Hippocampal formation (tissue), 2 donors: Measurements from ENCODE around the gene RIMBP2.

Experiments
- DNase-seq, 2 donors: peaks; one replicate each; lab custom pipeline; 2025; lab: John Stamatoyannopoulos, UW

Gene RIMBP2

DNA sequence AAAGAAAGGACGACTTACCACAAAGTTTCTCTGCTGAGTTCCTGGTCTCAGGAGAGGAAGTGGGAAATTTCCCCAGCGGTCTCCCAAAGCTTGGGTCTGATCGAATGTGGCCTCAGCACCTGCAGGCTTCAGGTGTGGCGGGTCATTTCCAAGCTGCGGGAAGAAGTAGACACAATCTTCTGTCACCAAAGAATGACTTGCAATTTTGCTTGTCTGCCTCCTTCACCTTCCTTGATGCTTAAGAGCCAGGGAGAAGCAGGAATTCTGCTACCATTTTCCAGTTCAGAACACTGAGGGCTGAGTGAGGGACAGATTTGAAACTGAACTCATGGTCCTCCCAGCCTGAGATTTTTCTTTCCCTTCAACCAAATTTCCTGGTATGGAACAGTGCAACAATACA is 87.8 kb downstream of the RIMBP2 start:
- DNase-seq, result no peak

DNA sequence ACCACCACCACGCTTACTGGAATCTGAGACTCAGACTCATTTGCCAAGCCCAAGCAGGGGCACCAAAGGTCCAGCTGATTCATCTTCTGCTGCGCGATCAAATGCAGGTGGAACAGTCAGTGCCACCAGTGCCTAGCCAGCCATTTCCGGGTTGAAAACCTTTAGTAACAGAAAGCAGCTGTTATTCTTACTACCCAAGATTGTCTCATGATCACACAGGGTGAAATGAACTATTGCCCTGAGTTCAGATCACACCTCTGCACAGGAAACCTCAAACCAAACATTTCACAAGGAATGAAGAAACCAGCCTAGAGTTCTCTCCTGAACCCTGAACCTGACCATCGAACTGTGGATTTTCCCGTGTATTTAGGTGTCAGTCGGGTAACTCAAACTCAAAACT is 88.9 kb downstream of the RIMBP2 start:
- no peak for DNase-seq

DNA sequence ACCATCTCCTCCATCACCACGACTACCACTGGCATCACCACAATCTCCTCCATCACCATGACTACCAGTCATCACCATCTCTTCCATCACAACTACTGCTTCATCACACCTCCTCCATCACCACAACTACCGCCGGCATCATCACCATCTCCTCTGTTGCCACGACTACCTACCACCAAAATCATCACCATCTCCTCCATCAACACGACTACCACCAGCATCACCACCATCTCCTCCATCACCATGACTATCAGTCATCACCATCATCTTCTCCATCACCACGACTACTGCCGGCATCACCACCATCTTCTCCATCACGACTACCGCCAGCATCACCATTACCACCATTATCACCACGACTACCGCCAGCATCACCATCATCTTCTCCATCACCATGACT is 89.5 kb downstream of the RIMBP2 start:
- DNase-seq, result no peak

DNA sequence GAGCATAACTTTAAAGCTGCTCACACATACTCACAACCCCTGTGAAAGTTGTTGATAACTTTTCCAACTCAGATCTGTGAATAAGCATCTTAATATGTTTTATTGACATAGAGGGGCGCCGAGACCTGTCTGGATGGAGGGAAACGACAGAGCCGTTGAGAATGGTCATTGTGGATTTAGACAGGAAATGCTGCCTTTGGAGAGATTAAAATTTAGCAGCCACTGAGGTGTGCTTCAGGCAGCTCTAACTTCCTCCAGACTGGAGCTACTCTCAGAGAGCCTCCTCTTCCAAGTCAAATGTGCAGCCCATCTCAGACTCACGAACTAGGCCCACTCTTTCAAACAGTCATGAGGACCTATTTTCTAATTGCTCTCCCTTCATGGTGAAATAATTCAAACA is 90.9 kb downstream of the RIMBP2 start:
- DNase-seq, result no peak

DNA sequence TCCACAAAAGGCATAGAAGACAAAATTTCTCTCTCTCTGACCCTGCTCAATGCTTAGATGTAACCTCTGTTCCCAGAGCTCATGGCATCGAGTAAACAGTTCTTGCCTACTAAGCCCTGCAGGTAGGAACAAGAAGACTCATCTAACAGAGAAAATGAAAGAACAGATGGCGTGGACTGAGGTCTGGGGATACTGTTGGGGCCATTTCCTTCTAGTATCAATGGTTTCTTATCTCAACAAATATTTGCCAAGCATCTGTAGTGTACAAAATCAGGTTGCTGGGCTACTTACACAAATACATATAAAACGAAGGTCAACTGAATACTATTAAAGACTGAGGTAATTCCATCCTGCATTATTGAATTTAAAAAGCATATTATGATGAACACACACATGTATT is 93.3 kb downstream of the RIMBP2 start:
- no peak for DNase-seq

DNA sequence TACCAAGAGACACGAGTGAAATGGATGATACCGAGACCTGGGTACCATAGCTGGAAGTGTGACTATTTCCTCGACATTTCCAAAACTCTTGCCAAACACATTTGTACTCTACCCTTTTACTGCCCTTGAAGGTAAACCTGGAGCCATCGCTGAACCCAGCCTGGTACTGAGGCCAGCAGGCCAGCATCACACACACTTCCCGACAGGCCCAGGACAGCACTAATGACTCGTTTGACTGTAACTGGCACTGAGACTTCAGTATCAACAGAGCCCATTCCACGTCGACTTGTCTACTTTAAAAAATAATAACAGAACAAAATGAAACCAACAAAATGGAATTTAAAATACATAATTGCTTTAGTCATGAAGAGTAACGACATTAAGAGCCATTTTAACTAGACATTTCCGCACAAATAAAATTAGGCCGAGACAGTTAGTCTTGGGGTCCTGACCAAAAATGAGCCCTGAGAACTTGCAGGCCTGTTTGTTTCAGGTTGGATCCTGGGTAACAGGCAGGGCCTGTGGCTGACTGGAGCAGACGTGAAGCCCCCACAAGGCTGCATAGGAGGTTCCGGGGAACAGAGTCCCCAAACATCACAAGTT is 94.3 kb downstream of the RIMBP2 start:
- DNase-seq, result no peak

DNA sequence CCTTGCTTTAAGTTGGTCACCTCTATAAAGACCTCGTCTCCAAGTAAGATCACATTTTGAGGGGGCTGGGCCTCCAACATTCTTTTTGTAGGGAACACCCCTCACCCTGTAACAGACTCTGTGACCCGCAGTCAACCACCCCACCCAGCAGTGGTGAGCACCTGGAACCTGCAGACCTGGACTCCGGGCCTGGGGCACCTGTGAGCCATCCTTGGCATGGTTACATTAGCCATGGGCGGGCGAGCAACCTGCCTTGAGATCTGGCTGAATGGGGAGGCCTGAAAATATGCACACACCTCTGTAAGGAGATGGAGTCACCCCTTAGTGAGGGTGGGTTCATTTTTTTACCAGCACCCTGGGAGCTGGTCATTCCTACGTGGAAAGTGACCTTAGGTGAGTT is 95.3 kb downstream of the RIMBP2 start:
- no peak for DNase-seq

DNA sequence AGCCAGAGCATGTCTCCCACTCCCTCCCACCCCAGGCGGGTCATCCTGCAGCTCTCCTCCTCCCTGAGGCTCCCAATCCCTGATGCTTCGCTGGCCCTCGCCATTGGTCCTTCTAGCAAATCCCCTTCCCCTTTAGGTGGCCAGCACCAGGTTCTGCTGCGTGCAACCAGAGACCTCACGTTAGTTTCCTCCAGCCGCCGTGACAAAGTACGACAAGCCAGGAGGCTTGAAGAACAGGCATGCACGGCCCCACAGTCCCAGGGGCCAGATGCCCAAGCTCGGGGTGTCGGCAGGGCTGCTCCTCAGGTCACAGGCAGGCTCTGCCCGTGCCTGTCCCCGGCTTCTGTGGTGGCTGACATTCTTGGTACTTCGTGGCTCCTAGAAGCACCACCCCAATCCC is 95.8 kb downstream of the RIMBP2 start:
- no peak for DNase-seq

DNA sequence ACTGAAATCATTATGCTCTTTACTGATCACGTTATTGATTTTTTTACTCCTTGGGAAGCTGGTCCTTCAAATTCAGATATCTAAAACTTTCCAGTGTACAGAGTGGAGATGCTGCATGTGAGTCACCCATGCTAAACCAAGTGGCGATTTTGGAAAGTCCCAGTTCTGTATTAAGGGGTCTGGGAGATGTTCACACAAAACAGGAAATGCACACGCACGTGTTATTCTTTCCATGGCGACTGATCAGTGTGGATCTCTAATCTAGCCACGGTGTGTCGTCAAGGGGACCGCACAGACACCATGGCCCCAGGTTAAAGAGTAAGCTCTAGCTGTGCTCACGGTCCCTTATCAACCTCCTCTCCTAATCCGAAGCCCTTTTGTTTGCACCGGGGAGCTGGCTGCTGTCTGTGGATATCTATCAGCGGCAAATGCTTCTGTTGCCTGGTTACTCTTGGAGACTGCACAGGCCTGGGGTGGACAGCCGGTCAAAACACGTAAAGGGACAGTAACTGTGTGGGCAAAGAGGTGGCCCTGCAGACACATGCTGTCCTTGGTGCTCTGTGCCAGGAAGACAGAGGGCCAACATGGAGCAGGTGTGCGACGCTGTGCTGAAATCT is 96.6 kb downstream of the RIMBP2 start:
- DNase-seq, result no peak

DNA sequence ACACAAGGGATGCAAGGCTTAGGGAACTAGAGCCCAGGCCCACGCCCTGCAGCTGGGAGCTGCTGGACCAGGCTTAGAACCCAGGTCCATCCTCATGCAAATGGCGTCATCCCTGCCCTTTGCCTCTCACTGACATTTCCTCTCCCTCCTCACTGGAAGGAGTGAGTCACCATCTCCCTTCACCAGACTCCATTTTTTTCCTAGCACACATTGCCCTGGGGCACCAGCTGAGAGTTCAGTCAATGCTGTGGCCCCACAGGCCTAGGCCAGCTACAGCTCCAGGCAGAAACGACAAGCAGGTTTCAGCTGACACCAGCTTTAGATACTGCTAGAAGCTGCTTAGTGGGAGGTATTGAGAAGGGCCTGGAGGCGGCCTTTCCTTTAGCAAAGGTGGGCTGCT is 98.9 kb downstream of the RIMBP2 start:
- no peak for DNase-seq

DNA sequence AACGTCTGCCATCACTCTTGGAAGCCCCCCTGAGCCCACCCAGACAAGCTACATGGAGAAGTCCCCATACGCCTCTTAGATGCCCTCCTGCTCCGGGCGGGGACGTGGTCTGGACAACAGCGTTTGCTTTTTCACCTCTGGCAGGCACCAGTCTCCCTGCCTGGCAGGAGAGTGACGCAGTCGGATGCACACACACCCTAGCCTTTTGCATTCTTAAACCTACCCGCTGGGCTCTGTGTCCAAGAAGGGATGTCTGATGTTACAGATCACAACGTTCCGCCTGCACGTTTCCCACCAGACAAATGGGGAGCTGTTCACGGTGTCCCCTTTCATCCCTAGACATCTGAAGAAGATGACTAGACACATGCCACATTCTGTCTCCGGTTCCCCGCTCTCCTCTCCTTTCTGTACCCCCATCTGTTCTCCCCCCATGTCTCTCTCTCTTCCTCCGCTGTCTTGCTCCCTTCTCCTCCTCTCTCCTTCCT is 100.2 kb downstream of the RIMBP2 start:
- DNase-seq, result no peak

DNA sequence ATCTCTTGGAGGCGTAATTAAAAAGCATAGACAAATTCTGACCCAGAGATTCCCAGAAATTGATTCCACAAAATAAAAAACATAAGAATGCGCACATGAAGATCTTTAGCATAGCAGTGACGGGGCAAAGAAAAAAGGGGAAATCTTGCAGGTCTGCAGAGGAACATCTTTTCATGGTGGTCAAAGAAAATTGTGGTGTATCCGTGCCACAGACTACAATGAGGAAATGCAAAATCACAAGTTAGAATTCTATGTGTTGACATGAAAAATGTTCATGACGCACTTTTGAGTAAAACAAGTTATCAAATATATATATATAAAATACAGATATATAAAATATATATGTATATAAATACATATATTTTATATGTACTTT is 101.6 kb downstream of the RIMBP2 start:
- no peak for DNase-seq

DNA sequence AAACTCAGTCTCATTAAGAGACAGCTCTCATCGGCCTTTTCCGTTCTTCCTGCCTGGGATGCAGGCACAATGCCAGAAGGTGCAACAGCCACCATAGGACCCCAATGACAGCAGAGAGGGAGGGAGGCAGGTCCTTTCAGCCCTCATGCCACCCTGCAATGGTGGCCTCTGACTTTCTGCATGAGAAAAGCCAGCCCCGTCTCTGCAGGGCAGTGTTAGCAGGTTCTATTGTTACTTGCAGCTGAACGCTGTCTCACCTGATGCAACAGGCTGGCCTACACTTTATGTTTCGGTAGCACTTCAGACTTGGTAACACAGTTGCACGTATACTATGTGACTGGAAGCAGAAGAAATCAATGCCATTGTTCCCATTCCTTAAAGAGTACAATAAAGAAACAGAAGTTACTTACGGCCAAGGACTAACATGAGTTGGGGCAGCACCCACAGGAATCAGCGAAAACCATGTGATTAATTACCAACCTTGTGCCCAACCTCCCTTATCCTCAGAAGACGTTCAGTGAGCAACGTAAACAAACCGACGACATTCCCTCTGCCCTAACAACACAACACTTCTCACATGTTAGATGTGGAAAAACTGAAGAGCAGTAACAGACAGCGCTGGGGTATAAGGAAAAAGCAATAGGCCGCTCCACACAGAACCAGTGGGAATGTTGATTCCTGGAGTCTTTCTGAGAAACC is 102.1 kb downstream of the RIMBP2 start:
- no peak for DNase-seq

DNA sequence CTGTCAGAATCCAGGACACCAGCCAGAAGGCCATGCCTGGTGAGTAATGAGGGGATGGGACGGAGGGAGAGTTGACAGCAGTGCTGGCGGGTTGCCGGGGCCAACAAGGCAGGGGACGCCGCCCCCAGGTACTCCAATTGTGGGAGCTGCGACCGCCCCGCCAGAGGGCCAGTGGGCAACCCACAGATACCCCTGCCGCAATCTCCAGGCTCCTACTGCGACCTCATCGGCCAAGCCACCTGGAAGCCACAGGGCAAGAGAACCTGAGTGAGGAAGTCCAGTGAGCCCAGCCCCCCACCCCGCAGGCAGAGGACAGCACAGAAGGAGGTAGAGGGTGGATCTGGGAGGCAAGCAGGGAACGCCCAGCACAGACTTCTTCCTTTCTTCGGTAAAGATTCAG is 103.0 kb downstream of the RIMBP2 start:
- no peak for DNase-seq

DNA sequence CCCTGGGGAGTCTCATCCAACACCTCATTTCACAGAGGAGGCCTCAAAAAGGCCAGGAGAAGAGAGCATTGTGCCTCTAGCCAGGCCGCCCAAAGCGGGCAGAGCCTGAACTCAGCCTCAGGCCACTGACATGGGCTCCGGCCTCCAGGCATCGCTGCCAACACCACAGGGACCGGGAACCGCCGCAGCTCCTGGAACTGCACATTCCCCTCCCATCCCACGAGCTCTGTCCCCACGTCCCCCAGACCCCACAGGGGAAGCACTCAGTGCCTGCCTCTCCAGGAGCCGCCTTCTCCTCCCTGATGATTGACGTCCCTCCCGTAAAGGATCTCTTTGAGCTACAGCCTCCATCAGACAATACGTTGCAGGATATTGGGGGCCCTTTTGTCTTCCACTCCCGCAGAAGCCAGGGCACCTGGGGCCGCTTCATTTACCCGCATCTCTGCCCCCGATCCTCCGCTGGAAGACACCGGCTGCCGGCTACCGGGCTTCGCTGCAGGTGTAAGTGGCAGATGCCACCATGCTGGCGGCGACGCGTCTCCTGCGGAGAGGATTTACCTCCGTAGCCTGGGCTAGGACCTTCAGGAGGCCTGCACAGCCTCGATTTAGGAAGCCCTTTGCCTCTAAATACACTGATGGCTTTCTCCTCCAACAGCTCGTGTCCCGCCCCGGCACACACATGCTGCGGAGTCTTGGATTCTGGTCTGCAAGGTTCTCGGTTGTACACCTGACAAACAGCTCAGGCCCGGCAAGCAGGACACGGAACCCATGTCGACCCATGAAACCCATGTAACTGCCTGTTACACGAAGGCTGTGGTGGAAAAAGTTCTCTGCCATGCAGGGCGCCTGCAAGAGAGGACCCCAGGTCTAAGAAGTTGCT is 104.8 kb downstream of the RIMBP2 start:
- no peak for DNase-seq

DNA sequence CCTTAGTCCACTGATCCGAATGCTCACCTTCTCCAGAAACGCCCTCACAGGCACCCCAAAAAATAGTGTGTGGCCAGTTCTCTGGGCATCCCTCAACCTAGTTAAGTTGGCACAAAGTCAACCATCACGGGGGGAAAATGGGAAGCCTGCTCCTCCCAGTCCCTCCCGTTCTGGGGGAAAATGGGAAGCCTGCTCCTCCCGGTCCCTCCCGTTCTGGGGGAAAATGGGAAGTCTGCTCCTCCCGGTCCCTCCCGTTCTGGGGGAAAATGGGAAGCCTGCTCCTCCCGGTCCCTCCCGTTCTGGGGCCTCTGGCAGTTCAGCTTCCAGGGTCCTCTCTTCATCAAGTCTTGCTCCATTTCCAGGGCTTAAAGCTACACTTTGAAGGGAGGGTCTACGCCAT is 106.1 kb downstream of the RIMBP2 start:
- DNase-seq, result no peak

DNA sequence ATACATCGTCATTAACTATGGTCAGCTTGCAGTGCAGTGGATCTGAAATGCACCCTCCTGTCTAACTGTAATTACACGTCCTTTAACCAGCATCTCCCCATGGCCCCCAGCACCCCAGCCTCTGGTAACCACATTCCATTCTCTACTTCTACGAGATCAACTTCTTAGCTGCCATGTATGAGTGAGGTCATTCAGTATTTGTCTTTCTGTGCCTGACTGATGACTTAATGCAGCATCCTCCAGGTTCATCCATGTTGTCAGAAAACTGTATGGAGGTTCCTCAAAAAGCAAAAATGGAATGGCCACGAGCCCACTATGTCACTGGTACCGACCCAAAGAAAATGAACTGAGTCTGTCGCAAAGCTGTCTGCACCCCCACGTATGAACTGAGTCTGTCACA is 107.3 kb downstream of the RIMBP2 start:
- no peak for DNase-seq

DNA sequence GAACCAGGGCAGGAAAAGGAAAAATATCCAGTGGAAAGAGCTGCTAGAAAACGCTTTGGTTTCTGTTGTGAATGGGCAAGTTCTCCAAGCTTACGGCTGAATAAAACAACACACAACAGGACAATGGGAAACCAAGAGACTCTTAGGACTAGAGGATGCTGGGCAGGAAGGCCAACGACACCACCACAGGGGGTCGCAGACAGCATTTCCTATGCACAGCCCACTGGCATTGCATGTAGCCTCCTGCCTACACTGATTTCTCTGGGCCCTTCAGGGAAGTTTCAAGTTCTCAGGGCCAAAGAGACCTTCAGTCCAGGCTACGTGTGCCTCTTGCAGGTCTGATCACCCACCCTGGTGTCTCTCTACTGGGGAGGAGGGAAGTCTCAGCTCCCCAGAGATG is 108.0 kb downstream of the RIMBP2 start:
- DNase-seq, result no peak

DNA sequence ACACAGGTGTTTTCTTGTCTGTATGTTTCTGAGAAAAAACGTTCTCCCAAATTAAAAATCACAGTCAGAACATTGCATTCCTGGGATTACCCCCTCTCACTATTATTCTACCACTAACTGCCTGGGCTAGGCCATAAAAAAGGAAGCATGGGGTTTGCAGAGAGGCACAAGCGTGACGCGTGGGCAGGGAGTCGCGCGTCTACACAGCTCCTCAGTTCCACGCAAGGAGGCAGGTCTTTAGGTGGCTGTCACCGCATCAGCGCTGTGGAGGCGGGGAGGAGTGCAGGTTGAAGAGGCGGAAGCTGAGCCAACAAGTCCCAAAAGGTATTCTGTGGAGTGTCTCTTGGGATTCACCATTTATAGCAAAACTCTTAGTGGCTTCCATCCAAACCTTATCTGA is 109.9 kb downstream of the RIMBP2 start:
- no peak for DNase-seq

DNA sequence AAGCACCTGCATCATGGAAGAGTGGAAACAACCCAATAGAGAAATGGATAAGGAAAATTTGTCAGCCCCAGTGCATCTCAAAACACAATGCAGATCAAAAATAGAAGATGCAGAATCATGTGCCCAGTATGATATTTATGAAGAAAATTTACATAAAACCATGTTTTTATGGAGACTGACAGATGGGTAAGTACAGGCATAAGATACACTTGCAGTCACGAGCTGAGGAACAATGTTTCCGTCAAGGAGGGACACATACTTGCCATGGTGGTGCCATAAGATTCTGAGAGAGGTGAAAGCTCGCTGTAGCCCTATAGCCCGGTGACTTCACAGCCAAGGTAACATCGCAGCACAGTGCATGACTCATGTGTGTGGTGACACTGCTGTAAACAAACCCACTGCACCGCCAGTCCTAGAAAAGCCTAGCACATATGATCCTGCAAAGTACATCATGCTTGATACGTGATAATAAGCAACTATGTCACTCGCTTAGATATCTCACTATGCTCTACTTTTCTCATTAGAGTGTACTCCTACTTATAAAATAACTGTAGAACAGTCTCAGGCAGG is 112.6 kb downstream of the RIMBP2 start:
- no peak for DNase-seq

DNA sequence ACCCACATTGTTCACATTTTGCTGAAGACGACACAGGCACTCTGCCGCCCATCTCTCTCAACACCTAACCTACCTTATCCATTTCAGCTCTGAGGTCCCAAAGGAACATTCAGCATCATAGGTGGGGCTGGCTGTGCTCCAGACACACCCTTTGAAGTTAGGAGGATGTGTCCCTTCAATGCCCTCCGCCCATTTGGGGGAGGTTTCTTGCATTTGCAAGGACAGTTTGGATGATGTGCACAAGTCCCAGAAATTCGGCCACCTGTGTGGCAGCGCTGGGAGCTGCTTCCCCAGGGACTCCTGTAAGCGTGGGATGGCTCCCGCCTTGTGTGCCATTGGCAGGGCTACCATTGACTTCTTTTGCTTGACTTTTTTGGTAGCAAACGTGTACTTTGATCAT is 113.8 kb downstream of the RIMBP2 start:
- no peak for DNase-seq

DNA sequence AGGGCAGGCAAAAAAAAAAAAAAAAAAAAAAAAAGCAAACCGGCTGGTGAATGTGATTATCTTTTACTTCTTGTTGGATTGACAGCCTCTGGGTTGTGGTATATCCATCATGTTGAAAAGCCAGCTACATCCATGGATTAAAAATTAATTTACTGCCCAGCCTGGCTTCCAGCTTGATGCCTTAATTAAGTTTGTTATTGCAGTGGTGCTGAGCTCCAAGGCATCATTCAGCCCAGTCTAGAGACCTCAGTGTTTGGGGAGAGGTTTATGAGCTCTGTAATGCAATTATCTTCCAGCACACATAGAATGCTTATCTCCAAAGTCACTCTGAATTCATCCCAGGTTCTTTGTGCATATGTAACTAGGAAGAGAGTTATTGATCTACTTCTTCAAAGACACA is 114.8 kb downstream of the RIMBP2 start:
- no peak for DNase-seq
